Adrenal gland (tissue), 12 donors: ENCODE results near the gene CIRBP. TPM values are rescaled to one million over a fixed set of nuclear protein-coding genes. Genes with fewer than 3 reads are reported as not detected.
A peak's percentile ranks its signal among the peaks of the same experiment; 100 is the strongest.

Source experiments
- DNase-seq, 7 donors: peaks; one replicate each; pipeline ENCODE4 v3.0.0-alpha.2; 2019 to 2020
- H3K27ac ChIP-seq, 5 donors: fragments of 200-600 bp; sonication (generic) in 4 of 5; 1 replicate in 3 of 5; 2 replicates in 2 of 5; pipeline versions ENCODE4 v1.5.1 to v1.8.0; 2016 to 2020; ENCODE audit warnings: mild to moderate bottlenecking in 1 of 5
- H3K27me3 ChIP-seq: fragments of 200-600 bp; 2 replicates; pipeline ENCODE4 v1.8.0; 2021
- H3K36me3 ChIP-seq, 2 donors: fragments of 200-600 bp; replicated peaks in 1 of 2; 1 replicate in 1 of 2; 2 replicates in 1 of 2; pipeline versions ENCODE4 v1.5.1 to v1.8.0; 2018 to 2022
- H3K4me1 ChIP-seq, 2 donors: fragments of 200-600 bp; replicated peaks in 1 of 2; 1 replicate in 1 of 2; 2 replicates in 1 of 2; pipeline versions ENCODE4 v1.5.1 to v1.8.0; 2018 to 2021
- H3K4me3 ChIP-seq, 4 donors: fragments of 200-600 bp; sonication (generic) in 3 of 4; one replicate each; pipeline ENCODE4 v1.5.1; 2016 to 2018
- H3K9me3 ChIP-seq, 3 donors: fragments of 200-600 bp; sonication (generic) in 1 of 3; replicated peaks in 1 of 3; 1 replicate in 2 of 3; 2 replicates in 1 of 3; pipeline versions ENCODE4 v1.5.1 to v1.8.0; 2016 to 2021
- CTCF ChIP-seq, 6 experiments: fragments of 450-650 bp in 4 of 6; fragments of 200-600 bp in 2 of 6; sonication (generic) in 1 of 6; IDR thresholded peaks; 1 replicate in 5 of 6; 2 replicates in 1 of 6; pipeline versions ENCODE4 v1.5.1 to v1.8.0; 2016 to 2021; ENCODE audit warnings: antibody characterized with exemption in 6 of 6, mild to moderate bottlenecking in 2 of 6, moderate library complexity in 1 of 6
- POLR2A ChIP-seq, 2 donors: fragments of 450-650 bp; IDR thresholded peaks; one replicate each; pipeline ENCODE4 v1.6.1; 2017; ENCODE audit warnings: antibody characterized with exemption in 2 of 2, mild to moderate bottlenecking in 2 of 2, moderate library complexity in 1 of 2
- WGBS, 4 donors: extraction: QIAGEN DNeasy Blood & Tissue Kit in 2 of 4; methylation state at CpG; one replicate each; pipeline versions ENCODE4 v1.1.5 to v1.1.7; 2013 to 2017; 5-methylcytosine and 5-hydroxymethylcytosine counted together
- intact Hi-C, 2 donors: fragments of 100-400 bp; cut with DNase I; formaldehyde crosslinking; loops; one replicate each; pipeline versions ENCODE4 v1.14.1 to v1.15.0; 2022 to 2023
- polyA plus RNA-seq, 3 donors: library from polyadenylated mRNA; stranded (reverse); fragments of 200-250 nt in 2 of 3; fragments of 350-450 nt in 1 of 3; fragmentation: Illumina TruSeq in 1 of 3; extraction: RNeasy Lipid Tissue Mini Kit (QIAGEN cat#74804) in 1 of 3; gene quantifications; one replicate each; pipeline ENCODE4 v1.2.3, GENCODE V29; 2013 to 2014
- total RNA-seq, 9 donors: library from RNA; depleted of rRNA in 4 of 9; stranded (reverse); fragments of >200 nt in 4 of 9; fragments of 120-200 nt in 1 of 9; fragmentation: NEBNext Ultra II Directional in 1 of 9; extraction: Animal tissue kit (Norgen Biotek cat#: 25700) in 1 of 9; gene quantifications; one replicate each; pipeline versions ENCODE4 v1.1.0 to v1.2.4, GENCODE V29; 2013 to 2023
- donor health status: healthy with polysubstance abuse.
- donor health status: Bipolar disorder and iron deficiency.
- donor health status: DM: yes; HTN: yes; CAD: no.
- donor health status: DM: no; HTN: no; CAD: no.
- donor health status: DM: no; HTN: no; CAD: no.
- donor health status: DM: yes; HTN: yes; CAD: no.

The CIRBP gene
- total and polyA plus RNA-seq, 12 donors = 317 to 1,164 (median 685) TPM

- DNase-seq = peak in 1 of 7 donors; percentile 71
- H3K36me3 ChIP-seq = peaks cover 0 to 33% of the 10 kb centered on the region in 2 donors
- H3K9me3 ChIP-seq = no peaks in the 10 kb centered on the region
- peak overlapping the region; percentile 84 to 93 (median 90) for H3K27ac ChIP-seq
- peak overlapping the region in 1 of 4 donors; percentile 58 for H3K4me3 ChIP-seq
- intact Hi-C loops = no loop called here
- 12 to 22% (median 18%) methylated on average over 4 to 33 of the region's 33 CpGs for WGBS, 4 donors
- peaks cover 46 to 61% of the 10 kb centered on the region in 2 donors for H3K4me1 ChIP-seq
- TF ChIP-seq POLR2A (IDR thresholded peaks at IDR 0.05) (no peak), CTCF (IDR thresholded peaks at IDR 0.05) (no peak)
- no peaks in the 10 kb centered on the region for H3K27me3 ChIP-seq
Observed at GRCh38 chr19:1259876-1260748, 9.0 kb upstream of the CIRBP start.

- Histone ChIP-seq H3K36me3 (peaks cover 0 to 24% of the 10 kb centered on the region in 2 donors), H3K4me3 (peak overlapping the region in 3 of 4 donors; percentile 40 to 58 (median 54)), H3K27ac (peak overlapping the region; percentile 80 to 93 (median 88)), H3K9me3 (no peaks in the 10 kb centered on the region), H3K4me1 (peaks cover 55 to 61% of the 10 kb centered on the region in 2 donors), H3K27me3 (no peaks in the 10 kb centered on the region)
- intact Hi-C loops = no loop called here
- peak; percentile 96 to 99 (median 97) for DNase-seq
- 0 to 3% (median 1%) methylated on average over 9 to 82 of the region's 83 CpGs for WGBS, 4 donors
- peak; percentile 30 to 47 for TF ChIP-seq POLR2A (IDR thresholded peaks at IDR 0.05)
- TF ChIP-seq CTCF (IDR thresholded peaks at IDR 0.05) = no peak
Observed at GRCh38 chr19:1260749-1261537, 8.2 kb upstream of the CIRBP start.

- H3K4me3 ChIP-seq = peak overlapping the region in 2 of 4 donors; percentile 54 to 58
- TF ChIP-seq POLR2A (IDR thresholded peaks at IDR 0.05) (no peak), CTCF (IDR thresholded peaks at IDR 0.05) (peak in 5 of 6 experiments; percentile 14 to 48 (median 24))
- no peaks in the 10 kb centered on the region for H3K27me3 ChIP-seq
- intact Hi-C loops = no loop called here
- peak in 1 of 7 donors; percentile 48 for DNase-seq
- no peaks in the 10 kb centered on the region for H3K9me3 ChIP-seq
- H3K36me3 ChIP-seq = peaks cover 0 to 19% of the 10 kb centered on the region in 2 donors
- H3K27ac ChIP-seq = peak overlapping the region; percentile 77 to 93 (median 88)
- H3K4me1 ChIP-seq = peaks cover 60 to 65% of the 10 kb centered on the region in 2 donors
- 21 to 30% (median 25%) methylated on average over 14 of the region's 14 CpGs for WGBS, 4 donors
Observed at GRCh38 chr19:1261538-1261797, 7.7 kb upstream of the CIRBP start.
